Panc1 (cell line): Measurements from ENCODE around the gene ZC3H12D.

Experiments used
- POLR2AphosphoS5 ChIP-seq: IDR thresholded peaks from 2 replicates; pipeline ENCODE4 v1.6.1; 2012; ENCODE audit warnings: mild to moderate bottlenecking, low read depth, low read length, moderate library complexity
- TCF7L2 ChIP-seq: IDR thresholded peaks from 2 replicates; pipeline ENCODE4 v1.6.1; 2011; ENCODE audit warnings: mild to moderate bottlenecking, low read depth, low read length, inconsistent platforms
- TF ChIP-seq, protein P1 (sequence below): fragments of 450-650 bp; IDR thresholded peaks from 2 replicates; pipeline ENCODE4 v1.5.1; 2017; ENCODE audit warnings: mild to moderate bottlenecking
- TF ChIP-seq, protein P2 (sequence below), 2 experiments: IDR thresholded peaks; 2 replicates each; pipeline ENCODE4 v1.6.1; 2011 to 2012; ENCODE audit warnings: low read depth in 2 of 2, control low read depth in 1 of 2, low read length in 1 of 2, mild to moderate bottlenecking in 1 of 2, moderate library complexity in 1 of 2; ENCODE audit not compliant: insufficient read depth in 1 of 2

GRCh38 chr6:149472241-149472640 lies 12.6 kb downstream of the ZC3H12D start:
- TF ChIP-seq, protein P1, sequence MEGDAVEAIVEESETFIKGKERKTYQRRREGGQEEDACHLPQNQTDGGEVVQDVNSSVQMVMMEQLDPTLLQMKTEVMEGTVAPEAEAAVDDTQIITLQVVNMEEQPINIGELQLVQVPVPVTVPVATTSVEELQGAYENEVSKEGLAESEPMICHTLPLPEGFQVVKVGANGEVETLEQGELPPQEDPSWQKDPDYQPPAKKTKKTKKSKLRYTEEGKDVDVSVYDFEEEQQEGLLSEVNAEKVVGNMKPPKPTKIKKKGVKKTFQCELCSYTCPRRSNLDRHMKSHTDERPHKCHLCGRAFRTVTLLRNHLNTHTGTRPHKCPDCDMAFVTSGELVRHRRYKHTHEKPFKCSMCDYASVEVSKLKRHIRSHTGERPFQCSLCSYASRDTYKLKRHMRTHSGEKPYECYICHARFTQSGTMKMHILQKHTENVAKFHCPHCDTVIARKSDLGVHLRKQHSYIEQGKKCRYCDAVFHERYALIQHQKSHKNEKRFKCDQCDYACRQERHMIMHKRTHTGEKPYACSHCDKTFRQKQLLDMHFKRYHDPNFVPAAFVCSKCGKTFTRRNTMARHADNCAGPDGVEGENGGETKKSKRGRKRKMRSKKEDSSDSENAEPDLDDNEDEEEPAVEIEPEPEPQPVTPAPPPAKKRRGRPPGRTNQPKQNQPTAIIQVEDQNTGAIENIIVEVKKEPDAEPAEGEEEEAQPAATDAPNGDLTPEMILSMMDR = no peak
- TF ChIP-seq, protein P2, sequence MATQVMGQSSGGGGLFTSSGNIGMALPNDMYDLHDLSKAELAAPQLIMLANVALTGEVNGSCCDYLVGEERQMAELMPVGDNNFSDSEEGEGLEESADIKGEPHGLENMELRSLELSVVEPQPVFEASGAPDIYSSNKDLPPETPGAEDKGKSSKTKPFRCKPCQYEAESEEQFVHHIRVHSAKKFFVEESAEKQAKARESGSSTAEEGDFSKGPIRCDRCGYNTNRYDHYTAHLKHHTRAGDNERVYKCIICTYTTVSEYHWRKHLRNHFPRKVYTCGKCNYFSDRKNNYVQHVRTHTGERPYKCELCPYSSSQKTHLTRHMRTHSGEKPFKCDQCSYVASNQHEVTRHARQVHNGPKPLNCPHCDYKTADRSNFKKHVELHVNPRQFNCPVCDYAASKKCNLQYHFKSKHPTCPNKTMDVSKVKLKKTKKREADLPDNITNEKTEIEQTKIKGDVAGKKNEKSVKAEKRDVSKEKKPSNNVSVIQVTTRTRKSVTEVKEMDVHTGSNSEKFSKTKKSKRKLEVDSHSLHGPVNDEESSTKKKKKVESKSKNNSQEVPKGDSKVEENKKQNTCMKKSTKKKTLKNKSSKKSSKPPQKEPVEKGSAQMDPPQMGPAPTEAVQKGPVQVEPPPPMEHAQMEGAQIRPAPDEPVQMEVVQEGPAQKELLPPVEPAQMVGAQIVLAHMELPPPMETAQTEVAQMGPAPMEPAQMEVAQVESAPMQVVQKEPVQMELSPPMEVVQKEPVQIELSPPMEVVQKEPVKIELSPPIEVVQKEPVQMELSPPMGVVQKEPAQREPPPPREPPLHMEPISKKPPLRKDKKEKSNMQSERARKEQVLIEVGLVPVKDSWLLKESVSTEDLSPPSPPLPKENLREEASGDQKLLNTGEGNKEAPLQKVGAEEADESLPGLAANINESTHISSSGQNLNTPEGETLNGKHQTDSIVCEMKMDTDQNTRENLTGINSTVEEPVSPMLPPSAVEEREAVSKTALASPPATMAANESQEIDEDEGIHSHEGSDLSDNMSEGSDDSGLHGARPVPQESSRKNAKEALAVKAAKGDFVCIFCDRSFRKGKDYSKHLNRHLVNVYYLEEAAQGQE (IDR thresholded peaks at IDR 0.05; ENCODE audit: insufficient read depth in 1 of 2, low read depth in 2 of 2, low read length in 1 of 2) = no peak
- TF ChIP-seq POLR2AphosphoS5 = no peak
- TF ChIP-seq TCF7L2 = no peak
